T-helper 1 cell (primary cell): ENCODE measurements around the gene STYX.
A peak's percentile ranks its signal among the peaks of the same experiment; 100 is the strongest.

Experiments
- DNase-seq, 5 donors: peaks; one replicate each; pipeline ENCODE4 v3.0.0-alpha.2; 2012 to 2020

The STYX gene

GRCh38 chr14:52790756-52791222 is 60.8 kb downstream of the STYX start:
- no peak for DNase-seq

- DNase-seq, result peak; percentile 79 to 94 (median 87)
Measured at GRCh38 chr14:52791223-52792096, 61.5 kb downstream of the STYX start, which contains the start of gene GNPNAT1. TSS of gene GNPNAT1 (minus strand) at chr14:52791607. CDS start at chr14:52784650, 6,957 bp downstream.

GRCh38 chr14:52792097-52792415 is 62.1 kb downstream of the STYX start:
- no peak for DNase-seq

GRCh38 chr14:52793061-52793460 is 63.1 kb downstream of the STYX start:
- DNase-seq, result no peak

GRCh38 chr14:52797653-52798052 is 67.7 kb downstream of the STYX start:
- peak in 1 of 5 donors; percentile 15 for DNase-seq

GRCh38 chr14:52798826-52799225 is 68.9 kb downstream of the STYX start:
- no peak for DNase-seq

- no peak for DNase-seq
Measured at GRCh38 chr14:52801014-52801712, 71.2 kb downstream of the STYX start.

- DNase-seq, result no peak
Measured at GRCh38 chr14:52802597-52802996, 72.6 kb downstream of the STYX start.

- no peak for DNase-seq
Measured at GRCh38 chr14:52806115-52806514, 76.1 kb downstream of the STYX start.

- DNase-seq, result no peak
Measured at GRCh38 chr14:52808101-52808500, 78.1 kb downstream of the STYX start.

GRCh38 chr14:52821805-52822250 is 91.9 kb downstream of the STYX start:
- DNase-seq, result no peak

GRCh38 chr14:52824462-52824861 is 94.5 kb downstream of the STYX start:
- DNase-seq, result no peak
